GM18526 (cell line): Measurements from ENCODE around the gene LYPD6B.

Experiments used
- POLR2A ChIP-seq: IDR thresholded peaks from 3 replicates; pipeline ENCODE4 v1.6.1; 2011; ENCODE audit not compliant: insufficient read length; ENCODE audit errors: extremely low read depth

The LYPD6B gene

GRCh38 chr2:149075105-149075504 lies 36.6 kb downstream of the LYPD6B start:
- TF ChIP-seq POLR2A = no peak

GRCh38 chr2:149075853-149076252 lies 37.4 kb downstream of the LYPD6B start:
- no peak for TF ChIP-seq POLR2A

GRCh38 chr2:149076863-149077412 lies 38.4 kb downstream of the LYPD6B start:
- no peak for TF ChIP-seq POLR2A

- TF ChIP-seq POLR2A = no peak
Measured at GRCh38 chr2:149077861-149078260, 39.4 kb downstream of the LYPD6B start.

GRCh38 chr2:149080099-149080498 lies 41.6 kb downstream of the LYPD6B start:
- no peak for TF ChIP-seq POLR2A

- TF ChIP-seq POLR2A = no peak
Measured at GRCh38 chr2:149080971-149081370, 42.5 kb downstream of the LYPD6B start.

GRCh38 chr2:149082079-149082478 lies 43.6 kb downstream of the LYPD6B start:
- TF ChIP-seq POLR2A = no peak

- TF ChIP-seq POLR2A = no peak
Measured at GRCh38 chr2:149082735-149083134, 44.2 kb downstream of the LYPD6B start.

- no peak for TF ChIP-seq POLR2A
Measured at GRCh38 chr2:149084924-149085795, 46.7 kb downstream of the LYPD6B start.

- TF ChIP-seq POLR2A = no peak
Measured at GRCh38 chr2:149087751-149088150, 49.3 kb downstream of the LYPD6B start.

- no peak for TF ChIP-seq POLR2A
Measured at GRCh38 chr2:149089068-149089467, 50.6 kb downstream of the LYPD6B start.

GRCh38 chr2:149090706-149091105 lies 52.2 kb downstream of the LYPD6B start:
- TF ChIP-seq POLR2A = no peak

GRCh38 chr2:149093579-149093978 lies 55.1 kb downstream of the LYPD6B start:
- no peak for TF ChIP-seq POLR2A

- no peak for TF ChIP-seq POLR2A
Measured at GRCh38 chr2:149094217-149095015, 55.9 kb downstream of the LYPD6B start.

- no peak for TF ChIP-seq POLR2A
Measured at GRCh38 chr2:149098701-149099100, 60.2 kb downstream of the LYPD6B start.

GRCh38 chr2:149099298-149099697 lies 60.8 kb downstream of the LYPD6B start:
- no peak for TF ChIP-seq POLR2A
